DMS114 treated with DMSO at 0.1 percent for 48 hours (cell line): Measurements from ENCODE around the gene PNMT.

Experiments
- DNase-seq: peaks from one replicate; lab custom pipeline; 2025; ENCODE audit not compliant: unreplicated experiment; lab: John Stamatoyannopoulos, UW

Gene PNMT

DNA sequence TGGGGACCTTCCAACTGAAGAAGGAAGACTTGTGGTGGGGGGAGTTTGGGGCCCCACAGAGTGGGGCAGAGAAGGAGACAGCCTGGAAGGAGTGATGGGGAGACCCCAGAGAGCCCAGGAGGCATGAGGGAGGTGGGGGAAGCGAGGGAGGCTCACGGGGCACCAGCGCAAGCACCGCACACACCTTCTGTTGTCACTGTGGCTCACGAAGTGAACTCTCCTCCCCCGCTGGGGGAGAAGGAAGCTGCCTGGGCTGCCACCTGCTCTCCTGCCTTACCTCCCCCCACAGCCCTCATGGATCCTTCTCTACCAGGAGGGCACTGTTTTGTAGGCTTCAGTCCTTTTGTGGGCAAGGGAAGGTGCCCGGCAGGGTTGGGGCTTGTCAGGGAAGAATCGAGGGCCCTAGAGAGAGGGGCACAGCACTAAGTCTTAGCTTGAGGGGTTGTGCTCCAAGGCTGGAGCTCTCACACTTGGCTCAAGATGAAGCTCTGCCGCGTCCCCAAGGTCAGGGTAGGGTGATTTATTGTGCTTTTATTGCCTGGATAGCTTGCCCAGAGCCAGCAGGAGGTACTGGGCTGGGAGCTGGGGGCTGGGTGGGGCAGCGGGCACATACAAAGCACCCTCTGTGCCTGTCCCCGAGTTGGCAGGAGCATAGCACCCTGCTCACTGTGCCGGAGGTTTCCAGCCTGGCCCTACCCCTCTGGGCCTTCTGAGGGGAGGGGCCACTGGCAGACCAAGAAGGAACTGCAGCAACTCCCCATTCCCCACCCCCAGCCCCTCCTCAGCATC is 35.9 kb upstream of the PNMT start:
- DNase-seq, result no peak

- no peak for DNase-seq
Measured at GRCh38 chr17:39633570-39634183, 34.6 kb upstream of the PNMT start.

GRCh38 chr17:39634384-39634871 is 33.8 kb upstream of the PNMT start:
- peak; percentile 17 for DNase-seq

GRCh38 chr17:39635614-39636176 is 32.6 kb upstream of the PNMT start:
- DNase-seq, result no peak

DNA sequence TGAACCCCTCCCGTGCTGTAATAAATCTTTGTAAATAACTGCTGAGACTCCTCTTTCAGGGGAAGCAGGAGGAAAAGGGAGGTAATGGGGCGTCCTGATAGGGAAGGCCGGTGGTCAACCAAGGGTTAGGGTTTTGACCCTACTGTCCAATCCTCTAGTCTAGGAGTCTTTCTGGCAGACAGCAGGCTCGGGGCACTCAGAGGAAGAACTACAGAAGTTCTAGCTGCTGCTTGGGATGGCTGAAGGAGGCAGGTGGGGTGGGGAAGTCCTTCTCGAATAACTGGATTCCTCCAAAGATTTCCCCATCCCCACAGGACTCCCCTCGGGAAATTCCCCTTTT is 31.7 kb upstream of the PNMT start:
- no peak for DNase-seq

GRCh38 chr17:39636927-39637736 is 31.1 kb upstream of the PNMT start, which contains the start of gene STARD3:
STARD3 (plus strand) TSS chr17:39637144; CDS start chr17:39653532, 16,388 bp downstream.
- DNase-seq, result peak; percentile 57

GRCh38 chr17:39638317-39638716 is 29.9 kb upstream of the PNMT start:
- no peak for DNase-seq

- no peak for DNase-seq
Measured at GRCh38 chr17:39639043-39639442, 29.2 kb upstream of the PNMT start.

DNA sequence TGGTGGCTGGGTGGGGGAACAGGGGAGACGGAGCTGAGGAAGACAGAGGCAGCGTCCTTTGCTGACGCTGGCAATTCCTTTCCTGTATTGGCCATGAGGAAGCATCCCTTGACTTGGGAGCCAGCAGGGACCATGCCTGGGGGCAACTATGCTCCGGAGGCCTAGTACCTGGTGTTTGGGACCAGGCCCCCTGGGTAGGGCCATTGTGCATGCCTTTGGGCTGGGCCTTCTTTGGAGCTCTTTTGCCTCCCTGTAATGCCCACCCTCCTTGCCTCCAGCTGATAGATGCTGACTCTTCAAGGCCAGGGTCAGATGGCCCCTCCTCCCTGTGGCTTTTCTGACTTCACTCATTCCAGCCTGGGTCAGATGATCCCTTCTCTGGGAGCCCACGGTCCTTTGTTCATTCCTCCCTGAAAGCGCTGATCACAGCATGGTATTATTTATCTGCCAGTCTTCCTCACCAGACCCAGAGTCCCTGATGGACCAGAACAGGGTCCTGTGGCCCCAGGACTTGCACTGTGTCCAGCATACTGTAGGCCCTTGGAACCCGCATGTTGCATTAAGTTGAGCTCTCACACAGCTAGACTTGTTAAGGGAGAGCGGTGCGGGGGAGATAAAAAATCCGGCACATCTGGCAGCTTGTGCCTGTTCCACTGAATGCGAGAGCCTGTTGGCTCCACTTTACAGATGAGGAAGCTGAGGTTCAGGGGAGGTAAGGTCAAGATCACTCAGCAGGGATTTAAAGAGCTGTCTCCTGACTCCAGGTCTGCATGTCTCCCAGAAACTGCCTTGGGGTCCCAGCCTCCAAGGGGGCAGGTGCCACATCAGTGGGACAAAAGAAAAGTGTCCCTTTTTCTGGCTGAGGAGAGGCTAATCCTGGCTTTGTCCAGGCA is 28.4 kb upstream of the PNMT start:
- no peak for DNase-seq

- DNase-seq, result no peak
Measured at GRCh38 chr17:39640591-39641031, 27.6 kb upstream of the PNMT start.

DNA sequence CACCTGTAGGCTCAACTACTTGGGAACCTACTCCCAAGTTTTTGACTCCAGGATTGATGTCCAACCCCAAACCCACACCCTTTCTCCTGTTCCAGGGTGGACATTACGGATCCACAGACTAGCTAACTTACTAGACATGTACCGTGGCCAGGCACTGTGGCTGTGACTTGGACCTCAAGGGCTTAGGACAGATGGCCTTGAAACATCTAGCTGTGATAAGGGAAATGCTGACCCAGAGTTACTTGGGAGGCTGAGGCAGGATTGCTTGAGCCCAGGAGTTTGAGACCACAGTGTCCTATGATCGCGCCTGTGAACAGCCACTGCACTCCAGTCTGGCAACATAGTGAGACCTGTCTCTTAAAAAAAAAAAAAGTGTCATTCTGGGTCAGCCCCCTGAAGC is 27.2 kb upstream of the PNMT start:
- DNase-seq, result no peak

DNA sequence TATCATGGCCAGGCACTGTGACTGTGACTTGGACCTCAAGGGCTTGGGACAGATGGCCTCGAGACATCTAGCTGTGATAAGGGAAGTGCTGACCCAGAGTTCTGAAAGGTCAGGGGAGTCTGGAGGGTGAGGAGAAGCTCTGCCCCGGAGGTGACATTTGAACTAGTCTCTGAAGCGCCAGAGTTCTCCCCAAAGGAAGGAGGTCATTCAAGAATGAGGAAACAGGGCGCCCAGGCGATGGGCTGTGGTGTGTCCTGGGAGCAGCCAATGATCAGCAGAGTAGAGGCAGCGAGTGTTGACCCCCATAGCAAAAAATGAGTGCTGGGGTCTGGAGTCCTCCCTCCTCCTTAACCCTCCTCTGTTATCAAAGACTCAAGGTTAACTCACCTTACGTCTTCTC is 26.4 kb upstream of the PNMT start:
- no peak for DNase-seq

- no peak for DNase-seq
Measured at GRCh38 chr17:39642291-39643074, 25.8 kb upstream of the PNMT start.

DNA sequence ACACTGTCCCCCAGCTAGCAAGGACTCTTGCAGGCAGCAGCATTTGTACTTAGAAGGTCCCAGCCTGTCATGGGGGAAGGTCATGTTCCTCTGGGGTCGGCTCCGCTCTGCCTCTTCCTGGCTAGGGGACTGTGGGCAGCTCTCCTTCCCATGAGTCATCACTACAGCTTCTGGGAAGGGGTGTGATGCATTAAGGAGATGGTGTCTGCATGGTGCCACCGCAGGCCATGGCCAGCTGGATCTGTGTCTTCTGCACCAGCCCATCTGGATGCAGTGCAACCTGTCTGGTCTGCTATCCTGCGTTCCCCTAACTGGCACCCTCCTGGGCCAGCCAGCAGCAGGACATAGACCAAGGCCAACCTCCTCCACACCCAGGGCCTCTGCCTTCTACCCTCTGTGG is 25.0 kb upstream of the PNMT start:
- DNase-seq, result no peak

GRCh38 chr17:39647256-39647655 is 21.0 kb upstream of the PNMT start:
- DNase-seq, result no peak

- DNase-seq, result no peak
Measured at GRCh38 chr17:39648616-39649366, 19.5 kb upstream of the PNMT start.

DNA sequence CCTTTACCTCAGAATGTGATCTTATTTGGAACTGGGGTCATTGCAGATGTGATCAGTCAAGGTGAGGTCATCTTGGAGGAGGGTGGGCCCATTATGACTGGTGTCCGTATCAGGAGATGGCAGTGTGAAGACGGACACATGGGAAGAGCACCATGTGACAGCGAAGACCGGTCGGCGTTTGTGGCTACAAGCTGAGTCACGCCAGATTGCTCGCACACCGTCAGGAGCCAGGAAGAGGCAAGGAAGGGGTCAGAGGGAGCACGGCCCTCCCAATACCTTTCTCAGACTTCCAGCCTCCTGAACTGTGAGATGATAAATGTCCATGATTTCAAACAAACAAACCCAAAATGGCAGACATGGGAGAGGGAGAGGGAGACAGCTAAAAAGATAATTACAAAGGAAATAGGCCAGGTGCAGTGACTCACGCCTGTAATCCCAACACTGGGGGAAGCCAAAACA is 18.1 kb upstream of the PNMT start:
- DNase-seq, result no peak

GRCh38 chr17:39651923-39652586 is 16.2 kb upstream of the PNMT start:
- DNase-seq, result no peak
